Trophoblast cell (in vitro differentiated cells and primary cell): ENCODE measurements around the gene LYSMD2.

Experiments
- DNase-seq, 2 donors: peaks; one replicate each; pipeline ENCODE4 v3.0.0-alpha.2; 2016
- H2AFZ ChIP-seq: 2 replicates; pipeline ENCODE4 v1.6.1; 2013; ENCODE audit warnings: low read length, moderate library complexity, mild to moderate bottlenecking; ENCODE audit not compliant: insufficient read depth, poor library complexity
- H2AK5ac ChIP-seq: 2 replicates; pipeline ENCODE4 v1.6.1; 2013; ENCODE audit warnings: mild to moderate bottlenecking, low read length
- H2BK120ac ChIP-seq: 2 replicates; pipeline ENCODE4 v1.6.1; 2013; ENCODE audit warnings: low read length, mild to moderate bottlenecking, moderate library complexity; ENCODE audit not compliant: insufficient read depth, poor library complexity
- H2BK12ac ChIP-seq: 2 replicates; pipeline ENCODE4 v1.6.1; 2013; ENCODE audit warnings: mild to moderate bottlenecking, low read length, moderate library complexity
- H2BK5ac ChIP-seq: 2 replicates; pipeline ENCODE4 v1.6.1; 2013; ENCODE audit warnings: low read length, low read depth, moderate library complexity, mild to moderate bottlenecking; ENCODE audit not compliant: poor library complexity
- H3K14ac ChIP-seq: 2 replicates; pipeline ENCODE4 v1.6.1; 2013; ENCODE audit warnings: mild to moderate bottlenecking, low read length
- H3K18ac ChIP-seq: 2 replicates; pipeline ENCODE4 v1.6.1; 2013; ENCODE audit warnings: mild to moderate bottlenecking, low read length
- H3K23ac ChIP-seq: 2 replicates; pipeline ENCODE4 v1.6.1; 2013; ENCODE audit warnings: low read length
- H3K27ac ChIP-seq: 2 replicates; pipeline ENCODE4 v1.5.1; 2013; ENCODE audit warnings: low read depth, mild to moderate bottlenecking, inconsistent platforms, low read length, moderate library complexity
- H3K27me3 ChIP-seq: 2 replicates; pipeline ENCODE4 v1.6.1; 2013; ENCODE audit warnings: inconsistent platforms, mild to moderate bottlenecking, low read length, moderate library complexity; ENCODE audit not compliant: insufficient read depth
- H3K36me3 ChIP-seq, 2 experiments: 1 replicate in 1 of 2; 2 replicates in 1 of 2; pipeline ENCODE4 v1.6.1; 2013; ENCODE audit warnings: low read length in 2 of 2, mild to moderate bottlenecking in 2 of 2, moderate library complexity in 1 of 2; ENCODE audit not compliant: insufficient read depth in 2 of 2, control insufficient read depth in 1 of 2
- H3K4ac ChIP-seq: 2 replicates; pipeline ENCODE4 v1.6.1; 2013; ENCODE audit warnings: low read depth, mild to moderate bottlenecking, low read length, moderate library complexity
- H3K4me1 ChIP-seq, 2 experiments: 1 replicate in 1 of 2; 2 replicates in 1 of 2; pipeline ENCODE4 v1.6.1; 2013; ENCODE audit warnings: low read length in 2 of 2, mild to moderate bottlenecking in 2 of 2, moderate library complexity in 1 of 2; ENCODE audit not compliant: insufficient read depth in 2 of 2, control insufficient read depth in 1 of 2
- H3K4me2 ChIP-seq: 2 replicates; pipeline ENCODE4 v1.6.1; 2013; ENCODE audit warnings: inconsistent platforms, mild to moderate bottlenecking, low read length, moderate library complexity
- H3K4me3 ChIP-seq: 2 replicates; pipeline ENCODE4 v1.5.1; 2013; ENCODE audit warnings: mild to moderate bottlenecking, low read depth, low read length, inconsistent platforms
- H3K79me1 ChIP-seq: one replicate; pipeline ENCODE4 v1.6.1; 2013; ENCODE audit warnings: low read length
- H3K79me2 ChIP-seq: 2 replicates; pipeline ENCODE4 v1.6.1; 2013; ENCODE audit warnings: low read length, mild to moderate bottlenecking; ENCODE audit not compliant: control insufficient read depth, insufficient read depth, poor library complexity
- H3K9ac ChIP-seq: 2 replicates; pipeline ENCODE4 v1.6.1; 2013; ENCODE audit warnings: mild to moderate bottlenecking, low read length
- H3K9me3 ChIP-seq: 2 replicates; pipeline ENCODE4 v1.6.1; 2013; ENCODE audit warnings: low read depth, mild to moderate bottlenecking, control low read depth, inconsistent platforms, low read length; ENCODE audit not compliant: insufficient read depth
- H4K12ac ChIP-seq: 2 replicates; pipeline ENCODE4 v1.6.1; 2013; ENCODE audit warnings: low read depth, mild to moderate bottlenecking, low read length, moderate library complexity
- H4K8ac ChIP-seq: 2 replicates; pipeline ENCODE4 v1.6.1; 2013; ENCODE audit warnings: low read depth, mild to moderate bottlenecking, low read length, moderate library complexity
- H4K91ac ChIP-seq: one replicate; pipeline ENCODE4 v1.6.1; 2013; ENCODE audit warnings: low read depth, mild to moderate bottlenecking, low read length, moderate library complexity
- WGBS: extraction: QIAGEN DNeasy Blood & Tissue Kit; methylation state at CpG from one replicate; pipeline ENCODE4 v1.1.7; 2013; ENCODE audit warnings: missing lambda C conversion rate; ENCODE audit not compliant: insufficient read length, insufficient coverage; ENCODE audit errors: extremely low coverage; 5-methylcytosine and 5-hydroxymethylcytosine counted together

LYSMD2 gene

GRCh38 chr15:51774916-51775315 is 37.5 kb upstream of the LYSMD2 start:
- H3K18ac ChIP-seq = no peak overlapping the region
- H4K12ac ChIP-seq = no peak overlapping the region
- no peak overlapping the region for H3K4me3 ChIP-seq
- H3K4me1 ChIP-seq = no peaks in the 10 kb centered on the region
- H3K79me2 ChIP-seq = no peaks in the 10 kb centered on the region
- no peak overlapping the region for H2AFZ ChIP-seq
- no peak overlapping the region for H3K14ac ChIP-seq
- H3K4ac ChIP-seq = no peak overlapping the region
- no CpG with 5 or more reads among the region's 3 CpGs for WGBS
- no peak overlapping the region for H4K91ac ChIP-seq
- H2AK5ac ChIP-seq = no peak overlapping the region
- H3K27me3 ChIP-seq = no peaks in the 10 kb centered on the region
- no peaks in the 10 kb centered on the region for H3K9me3 ChIP-seq
- H2BK120ac ChIP-seq = no peak overlapping the region
- no peak overlapping the region for H2BK12ac ChIP-seq
- DNase-seq = no peak
- no peak overlapping the region for H3K4me2 ChIP-seq
- H4K8ac ChIP-seq = no peak overlapping the region
- H2BK5ac ChIP-seq = no peak overlapping the region
- H3K79me1 ChIP-seq = no peaks in the 10 kb centered on the region
- no peaks in the 10 kb centered on the region for H3K36me3 ChIP-seq
- H3K9ac ChIP-seq = no peak overlapping the region
- H3K23ac ChIP-seq = no peak overlapping the region
- no peak overlapping the region for H3K27ac ChIP-seq

DNA sequence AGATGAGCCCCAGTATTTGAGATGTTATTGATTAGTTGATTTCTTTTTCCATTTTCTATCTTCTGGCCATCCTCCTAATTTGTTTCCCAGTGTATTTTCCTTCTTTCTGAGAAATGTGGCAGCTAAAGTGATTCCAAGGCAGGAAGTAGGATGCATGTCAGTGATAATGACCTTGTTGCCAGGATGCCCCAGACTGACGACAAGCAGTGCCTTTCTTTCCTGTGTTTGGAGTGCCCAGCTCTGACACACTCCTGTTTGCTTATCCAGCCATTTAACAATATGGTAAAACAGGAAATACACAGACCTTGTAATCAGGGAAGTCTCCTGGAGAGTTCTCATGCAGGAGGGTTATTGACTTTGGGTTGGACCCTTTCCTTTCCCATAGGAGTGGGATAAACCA is 34.3 kb upstream of the LYSMD2 start:
- WGBS = no CpG with 5 or more reads among the region's 1 CpG
- Histone ChIP-seq H3K36me3 (no peaks in the 10 kb centered on the region), H3K4me1 (no peaks in the 10 kb centered on the region), H2BK5ac (no peak overlapping the region), H3K4me3 (no peak overlapping the region), H3K4me2 (no peak overlapping the region), H2BK120ac (no peak overlapping the region), H2AFZ (no peak overlapping the region), H2BK12ac (no peak overlapping the region), H3K23ac (no peak overlapping the region), H3K18ac (no peak overlapping the region), H3K9me3 (no peaks in the 10 kb centered on the region), H3K27me3 (no peaks in the 10 kb centered on the region), H3K9ac (no peak overlapping the region), H3K79me1 (no peaks in the 10 kb centered on the region), H4K12ac (no peak overlapping the region), H3K27ac (no peak overlapping the region), H4K91ac (no peak overlapping the region), H3K14ac (no peak overlapping the region), H3K79me2 (no peaks in the 10 kb centered on the region), H4K8ac (no peak overlapping the region), H2AK5ac (no peak overlapping the region), H3K4ac (no peak overlapping the region)
- no peak for DNase-seq

- H3K4me2 ChIP-seq = no peak overlapping the region
- H3K36me3 ChIP-seq = no peaks in the 10 kb centered on the region
- no peaks in the 10 kb centered on the region for H3K79me2 ChIP-seq
- DNase-seq = no peak
- no peak overlapping the region for H2AFZ ChIP-seq
- H3K14ac ChIP-seq = no peak overlapping the region
- no peaks in the 10 kb centered on the region for H3K79me1 ChIP-seq
- H3K9me3 ChIP-seq = no peaks in the 10 kb centered on the region
- WGBS = no CpG with 5 or more reads among the region's 3 CpGs
- no peak overlapping the region for H3K9ac ChIP-seq
- no peak overlapping the region for H3K18ac ChIP-seq
- no peak overlapping the region for H3K4ac ChIP-seq
- H2AK5ac ChIP-seq = no peak overlapping the region
- no peaks in the 10 kb centered on the region for H3K4me1 ChIP-seq
- H3K27ac ChIP-seq = no peak overlapping the region
- no peaks in the 10 kb centered on the region for H3K27me3 ChIP-seq
- no peak overlapping the region for H2BK12ac ChIP-seq
- no peak overlapping the region for H4K91ac ChIP-seq
- no peak overlapping the region for H4K12ac ChIP-seq
- no peak overlapping the region for H2BK120ac ChIP-seq
- H4K8ac ChIP-seq = no peak overlapping the region
- H3K23ac ChIP-seq = no peak overlapping the region
- no peak overlapping the region for H2BK5ac ChIP-seq
- no peak overlapping the region for H3K4me3 ChIP-seq
Measured at GRCh38 chr15:51770902-51771301, 33.4 kb upstream of the LYSMD2 start.

DNA sequence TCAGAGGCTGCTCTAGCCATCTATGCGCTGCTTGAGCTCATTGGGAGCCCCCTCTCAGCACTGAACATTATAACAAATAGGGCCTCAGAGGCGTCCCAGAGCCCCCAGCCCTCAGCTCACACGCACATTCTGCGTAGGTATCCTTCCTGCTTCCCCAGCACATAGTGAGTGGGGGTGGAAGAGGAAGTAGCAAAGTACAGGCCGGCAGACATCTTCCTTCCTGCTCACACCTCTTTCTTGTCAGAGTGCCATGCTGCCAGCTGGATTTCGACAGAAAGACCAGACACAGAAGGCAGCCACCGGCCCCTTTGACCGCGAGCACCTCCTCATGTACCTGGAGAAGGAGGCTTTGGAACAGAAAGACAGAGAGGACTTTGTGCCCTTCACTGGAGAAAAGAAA is 30.6 kb upstream of the LYSMD2 start:
- no CpG with 5 or more reads among the region's 9 CpGs for WGBS
- no peak overlapping the region for H3K4ac ChIP-seq

More for the DNA sequence above, 30.6 kb upstream of the LYSMD2 start:
- H3K9ac ChIP-seq = no peak overlapping the region
- no peak for DNase-seq
- no peak overlapping the region for H2AK5ac ChIP-seq
- no peaks in the 10 kb centered on the region for H3K27me3 ChIP-seq
- H2AFZ ChIP-seq = no peak overlapping the region
- H3K79me1 ChIP-seq = no peaks in the 10 kb centered on the region
- H2BK120ac ChIP-seq = no peak overlapping the region
- no peak overlapping the region for H2BK12ac ChIP-seq
- H3K36me3 ChIP-seq = no peaks in the 10 kb centered on the region
- no peak overlapping the region for H2BK5ac ChIP-seq
- no peaks in the 10 kb centered on the region for H3K79me2 ChIP-seq
- H3K18ac ChIP-seq = no peak overlapping the region
- H3K14ac ChIP-seq = no peak overlapping the region
- no peak overlapping the region for H3K4me3 ChIP-seq
- no peaks in the 10 kb centered on the region for H3K9me3 ChIP-seq
- H3K4me1 ChIP-seq = no peaks in the 10 kb centered on the region
- H3K23ac ChIP-seq = no peak overlapping the region
- no peak overlapping the region for H4K8ac ChIP-seq
- no peak overlapping the region for H3K27ac ChIP-seq
- no peak overlapping the region for H3K4me2 ChIP-seq
- no peak overlapping the region for H4K91ac ChIP-seq
- no peak overlapping the region for H4K12ac ChIP-seq
